ENCODE results near the gene ZNF784. TPM values are rescaled to one million over a fixed set of nuclear protein-coding genes. Genes with fewer than 3 reads are reported as not detected.

ZNF784 gene
- total and polyA plus RNA-seq, 2 of the 4 experiments (the other 2 are of a cell fraction) = 2.5 to 3.7 TPM

DNA sequence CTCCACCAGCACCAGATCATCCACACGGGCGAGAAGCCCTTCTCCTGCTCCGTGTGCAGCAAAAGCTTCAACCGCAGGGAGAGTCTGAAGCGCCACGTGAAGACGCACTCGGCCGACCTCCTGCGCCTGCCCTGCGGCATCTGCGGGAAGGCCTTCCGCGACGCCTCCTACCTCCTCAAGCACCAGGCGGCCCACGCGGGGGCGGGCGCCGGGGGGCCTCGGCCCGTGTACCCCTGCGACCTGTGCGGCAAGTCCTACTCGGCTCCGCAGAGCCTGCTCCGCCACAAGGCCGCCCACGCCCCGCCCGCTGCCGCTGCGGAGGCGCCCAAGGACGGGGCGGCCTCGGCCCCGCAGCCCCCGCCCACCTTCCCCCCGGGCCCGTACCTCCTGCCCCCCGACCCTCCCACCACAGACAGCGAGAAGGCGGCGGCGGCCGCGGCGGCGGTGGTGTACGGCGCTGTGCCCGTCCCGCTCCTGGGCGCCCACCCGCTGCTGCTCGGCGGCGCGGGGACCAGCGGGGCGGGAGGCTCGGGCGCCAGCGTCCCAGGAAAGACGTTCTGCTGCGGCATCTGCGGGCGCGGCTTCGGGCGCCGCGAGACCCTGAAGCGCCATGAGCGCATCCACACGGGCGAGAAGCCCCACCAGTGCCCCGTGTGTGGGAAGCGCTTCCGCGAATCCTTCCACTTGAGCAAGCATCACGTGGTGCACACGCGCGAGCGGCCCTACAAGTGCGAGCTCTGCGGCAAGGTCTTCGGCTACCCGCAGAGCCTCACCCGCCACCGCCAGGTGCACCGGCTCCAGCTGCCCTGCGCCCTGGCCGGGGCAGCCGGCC is 9.4 kb downstream of the ZNF784 start (continued):
- TF ChIP-seq, protein P1, sequence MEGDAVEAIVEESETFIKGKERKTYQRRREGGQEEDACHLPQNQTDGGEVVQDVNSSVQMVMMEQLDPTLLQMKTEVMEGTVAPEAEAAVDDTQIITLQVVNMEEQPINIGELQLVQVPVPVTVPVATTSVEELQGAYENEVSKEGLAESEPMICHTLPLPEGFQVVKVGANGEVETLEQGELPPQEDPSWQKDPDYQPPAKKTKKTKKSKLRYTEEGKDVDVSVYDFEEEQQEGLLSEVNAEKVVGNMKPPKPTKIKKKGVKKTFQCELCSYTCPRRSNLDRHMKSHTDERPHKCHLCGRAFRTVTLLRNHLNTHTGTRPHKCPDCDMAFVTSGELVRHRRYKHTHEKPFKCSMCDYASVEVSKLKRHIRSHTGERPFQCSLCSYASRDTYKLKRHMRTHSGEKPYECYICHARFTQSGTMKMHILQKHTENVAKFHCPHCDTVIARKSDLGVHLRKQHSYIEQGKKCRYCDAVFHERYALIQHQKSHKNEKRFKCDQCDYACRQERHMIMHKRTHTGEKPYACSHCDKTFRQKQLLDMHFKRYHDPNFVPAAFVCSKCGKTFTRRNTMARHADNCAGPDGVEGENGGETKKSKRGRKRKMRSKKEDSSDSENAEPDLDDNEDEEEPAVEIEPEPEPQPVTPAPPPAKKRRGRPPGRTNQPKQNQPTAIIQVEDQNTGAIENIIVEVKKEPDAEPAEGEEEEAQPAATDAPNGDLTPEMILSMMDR (conservative IDR thresholded peaks at IDR 0.05; ENCODE audit: low read depth, low read length) = no peak
- TF ChIP-seq BHLHE40 (IDR thresholded peaks at IDR 0.05; ENCODE audit: low read depth, low read length) (no peak), FOS (IDR thresholded peaks at IDR 0.05; ENCODE audit: low read depth, low read length) (no peak), MAZ (IDR thresholded peaks at IDR 0.05; ENCODE audit: borderline replicate concordance, low read depth, low read length) (no peak)

All from IMR-90 (cell line).